WTC11 (cell line): Measurements from ENCODE around the gene RAMAC. TPM values are rescaled to one million over a fixed set of nuclear protein-coding genes. Genes with fewer than 3 reads are reported as not detected.

Source experiments
- ATAC-seq: fragments of 200-7000 bp; cut with Tn5 transposase; 2 replicates; pipeline ENCODE4 v1.10.0; 2021; ENCODE audit warnings: mild to moderate bottlenecking, moderate library complexity
- CTCF ChIA-PET: fragments of 300-600 bp; sonication (Branson Sonifier 250); formaldehyde crosslinking; loops from one replicate; lab custom pipeline; 2021; ENCODE audit warnings: antibody characterized with exemption; lab: Charles Lee
- POLR2A ChIA-PET: fragments of 350-600 bp; sonication (Branson Sonifier 250); formaldehyde crosslinking; loops from one replicate; lab custom pipeline; 2021; ENCODE audit warnings: antibody characterized with exemption; lab: Charles Lee
- DNase-seq: peaks from one replicate; pipeline ENCODE4 v3.0.0; 2021; ENCODE audit warnings: low spot score
- H3K27ac Mint-ChIP-seq: 2 replicates; pipeline ENCODE4 v1.8.0; 2021; ENCODE audit warnings: mixed read lengths
- H3K27me3 Mint-ChIP-seq: 2 replicates; pipeline ENCODE4 v1.8.0; 2021; ENCODE audit warnings: low read depth, mild to moderate bottlenecking, moderate library complexity, mixed read lengths
- H3K36me3 Mint-ChIP-seq: 2 replicates; pipeline ENCODE4 v1.8.0; 2021; ENCODE audit warnings: mixed read lengths
- H3K4me1 Mint-ChIP-seq: 2 replicates; pipeline ENCODE4 v1.8.0; 2022; ENCODE audit warnings: mixed read lengths
- H3K4me3 Mint-ChIP-seq: 2 replicates; pipeline ENCODE4 v1.8.0; 2021; ENCODE audit warnings: mild to moderate bottlenecking, moderate library complexity, mixed read lengths
- H3K9me3 Mint-ChIP-seq: 2 replicates; pipeline ENCODE4 v1.8.0; 2021; ENCODE audit warnings: mixed read lengths
- ATF1 ChIP-seq: sonication (generic); formaldehyde crosslinking; IDR thresholded peaks from 2 replicates; pipeline ENCODE4 v1.8.1; 2023; ENCODE audit warnings: mild to moderate bottlenecking, moderate library complexity, missing genetic modification reagents
- ATF6 ChIP-seq: sonication (generic); formaldehyde crosslinking; IDR thresholded peaks from 2 replicates; pipeline ENCODE4 v1.8.1; 2023; ENCODE audit warnings: mild to moderate bottlenecking, missing genetic modification reagents
- CDX4 ChIP-seq: fragments of 250-450 bp; sonication (Bioruptor Pico); IDR thresholded peaks from 2 replicates; pipeline ENCODE4 v1.9.0; 2021; ENCODE audit warnings: moderate library complexity, mild to moderate bottlenecking, inconsistent platforms, borderline replicate concordance
- ETV6 ChIP-seq: sonication (generic); formaldehyde crosslinking; IDR thresholded peaks from 2 replicates; pipeline ENCODE4 v1.8.1; 2022; ENCODE audit warnings: mild to moderate bottlenecking, missing genetic modification reagents
- FOXJ3 ChIP-seq: sonication (generic); formaldehyde crosslinking; IDR thresholded peaks from 2 replicates; pipeline ENCODE4 v1.9.0; 2021; ENCODE audit warnings: missing genetic modification reagents, mild to moderate bottlenecking, borderline replicate concordance
- FOXP1 ChIP-seq: sonication (generic); formaldehyde crosslinking; IDR thresholded peaks from 2 replicates; pipeline ENCODE4 v1.8.0; 2022; ENCODE audit warnings: missing genetic modification reagents, mild to moderate bottlenecking, moderate library complexity, borderline replicate concordance
- NR2C2 ChIP-seq: sonication (generic); formaldehyde crosslinking; IDR thresholded peaks from 2 replicates; pipeline ENCODE4 v1.8.0; 2022; ENCODE audit warnings: mild to moderate bottlenecking, missing genetic modification reagents
- NR3C1 ChIP-seq: sonication (generic); formaldehyde crosslinking; conservative IDR thresholded peaks from 2 replicates; pipeline ENCODE4 v1.8.1; 2023; ENCODE audit warnings: low read depth, mild to moderate bottlenecking, missing genetic modification reagents
- RELA ChIP-seq: sonication (generic); formaldehyde crosslinking; IDR thresholded peaks from 2 replicates; pipeline ENCODE4 v1.8.1; 2022; ENCODE audit warnings: missing genetic modification reagents, mild to moderate bottlenecking, borderline replicate concordance
- SMAD4 ChIP-seq: sonication (generic); formaldehyde crosslinking; IDR thresholded peaks from 2 replicates; pipeline ENCODE4 v1.8.0; 2022; ENCODE audit warnings: mild to moderate bottlenecking, missing genetic modification reagents
- SOX15 ChIP-seq: fragments of 250-450 bp; sonication (Bioruptor Pico); IDR thresholded peaks from 2 replicates; pipeline ENCODE4 v1.9.0; 2021; ENCODE audit warnings: mild to moderate bottlenecking
- ZNF138 ChIP-seq: sonication (generic); formaldehyde crosslinking; conservative IDR thresholded peaks from 2 replicates; pipeline ENCODE4 v1.8.1; 2022; ENCODE audit warnings: mild to moderate bottlenecking, moderate library complexity, missing genetic modification reagents
- ZNF219 ChIP-seq: sonication (generic); formaldehyde crosslinking; IDR thresholded peaks from 2 replicates; pipeline ENCODE4 v1.8.0; 2023; ENCODE audit warnings: missing genetic modification reagents, mild to moderate bottlenecking, borderline replicate concordance
- ZNF263 ChIP-seq: sonication (generic); formaldehyde crosslinking; IDR thresholded peaks from 2 replicates; pipeline ENCODE4 v1.8.1; 2022; ENCODE audit warnings: low read depth, mild to moderate bottlenecking, moderate library complexity, missing genetic modification reagents
- ZNF416 ChIP-seq: fragments of 250-450 bp; sonication (Bioruptor Pico); IDR thresholded peaks from 2 replicates; pipeline ENCODE4 v1.9.0; 2021; ENCODE audit warnings: mild to moderate bottlenecking, inconsistent platforms
- total RNA-seq: library from RNA; stranded (reverse); gene quantifications from 3 replicates; pipeline ENCODE4 v1.2.3, GENCODE V29; 2021
- TF ChIP-seq, protein P1 (sequence below): sonication (generic); formaldehyde crosslinking; IDR thresholded peaks from 2 replicates; pipeline ENCODE4 v1.8.0; 2022; ENCODE audit warnings: mild to moderate bottlenecking, missing genetic modification reagents
- TF ChIP-seq, protein P2 (sequence below): fragments of 250-450 bp; sonication (Bioruptor Pico); IDR thresholded peaks from 2 replicates; pipeline ENCODE4 v1.9.0; 2021; ENCODE audit warnings: mild to moderate bottlenecking
- TF ChIP-seq, protein P3 (sequence below): sonication (generic); formaldehyde crosslinking; IDR thresholded peaks from 2 replicates; pipeline ENCODE4 v1.8.1; 2023; ENCODE audit warnings: mild to moderate bottlenecking, missing genetic modification reagents, moderate library complexity
- TF ChIP-seq, protein P4 (sequence below): sonication (generic); formaldehyde crosslinking; IDR thresholded peaks from 2 replicates; pipeline ENCODE4 v1.8.0; 2022; ENCODE audit warnings: mild to moderate bottlenecking, missing genetic modification reagents

Gene RAMAC
- total RNA-seq, 1 experiment from 2014 or later, result 26.6 TPM

DNA sequence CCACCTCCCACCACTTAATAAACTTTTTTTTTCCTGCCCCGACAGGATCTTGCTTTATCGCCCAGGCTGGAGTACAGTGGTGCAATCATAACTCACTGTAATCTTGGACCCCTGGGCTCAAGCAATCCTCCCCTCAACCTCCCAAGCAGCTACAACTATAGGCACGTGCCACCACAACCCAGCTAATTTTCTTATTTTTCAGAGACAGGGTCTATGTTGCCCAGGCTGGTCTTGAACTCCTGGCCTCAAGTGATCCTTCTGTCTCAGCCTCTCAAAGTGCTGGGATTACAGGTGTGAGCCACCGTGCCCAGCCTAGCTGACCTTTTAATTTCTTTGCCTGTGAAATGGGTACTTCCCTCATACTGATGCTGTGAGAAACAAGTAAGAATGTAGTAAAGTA lies 29.4 kb downstream of the RAMAC start:
- Mint-ChIP-seq H3K27me3 (no peaks in the 10 kb centered on the region; the same call in 1 of the 2 replicates), H3K9me3 (peaks cover 12% of the 10 kb centered on the region), H3K36me3 (peaks cover 16% of the 10 kb centered on the region), H3K4me1 (peaks cover 25% of the 10 kb centered on the region), H3K4me3 (no peak overlapping the region), H3K27ac (no peak overlapping the region)
- DNase-seq (no peak), ATAC-seq (no peak)
- TF ChIP-seq ZNF416 (no peak), FOXP1 (no peak), ATF1 (no peak), SOX15 (CRISPR knock-in tag) (no peak), ETV6 (CRISPR knock-in tag) (no peak), ATF6 (CRISPR knock-in tag) (no peak), CDX4 (no peak), NR3C1 (no peak), RELA (no peak)
- TF ChIP-seq, protein P1, sequence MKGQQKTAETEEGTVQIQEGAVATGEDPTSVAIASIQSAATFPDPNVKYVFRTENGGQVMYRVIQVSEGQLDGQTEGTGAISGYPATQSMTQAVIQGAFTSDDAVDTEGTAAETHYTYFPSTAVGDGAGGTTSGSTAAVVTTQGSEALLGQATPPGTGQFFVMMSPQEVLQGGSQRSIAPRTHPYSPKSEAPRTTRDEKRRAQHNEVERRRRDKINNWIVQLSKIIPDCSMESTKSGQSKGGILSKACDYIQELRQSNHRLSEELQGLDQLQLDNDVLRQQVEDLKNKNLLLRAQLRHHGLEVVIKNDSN (CRISPR knock-in tag), result no peak
- TF ChIP-seq, protein P2, sequence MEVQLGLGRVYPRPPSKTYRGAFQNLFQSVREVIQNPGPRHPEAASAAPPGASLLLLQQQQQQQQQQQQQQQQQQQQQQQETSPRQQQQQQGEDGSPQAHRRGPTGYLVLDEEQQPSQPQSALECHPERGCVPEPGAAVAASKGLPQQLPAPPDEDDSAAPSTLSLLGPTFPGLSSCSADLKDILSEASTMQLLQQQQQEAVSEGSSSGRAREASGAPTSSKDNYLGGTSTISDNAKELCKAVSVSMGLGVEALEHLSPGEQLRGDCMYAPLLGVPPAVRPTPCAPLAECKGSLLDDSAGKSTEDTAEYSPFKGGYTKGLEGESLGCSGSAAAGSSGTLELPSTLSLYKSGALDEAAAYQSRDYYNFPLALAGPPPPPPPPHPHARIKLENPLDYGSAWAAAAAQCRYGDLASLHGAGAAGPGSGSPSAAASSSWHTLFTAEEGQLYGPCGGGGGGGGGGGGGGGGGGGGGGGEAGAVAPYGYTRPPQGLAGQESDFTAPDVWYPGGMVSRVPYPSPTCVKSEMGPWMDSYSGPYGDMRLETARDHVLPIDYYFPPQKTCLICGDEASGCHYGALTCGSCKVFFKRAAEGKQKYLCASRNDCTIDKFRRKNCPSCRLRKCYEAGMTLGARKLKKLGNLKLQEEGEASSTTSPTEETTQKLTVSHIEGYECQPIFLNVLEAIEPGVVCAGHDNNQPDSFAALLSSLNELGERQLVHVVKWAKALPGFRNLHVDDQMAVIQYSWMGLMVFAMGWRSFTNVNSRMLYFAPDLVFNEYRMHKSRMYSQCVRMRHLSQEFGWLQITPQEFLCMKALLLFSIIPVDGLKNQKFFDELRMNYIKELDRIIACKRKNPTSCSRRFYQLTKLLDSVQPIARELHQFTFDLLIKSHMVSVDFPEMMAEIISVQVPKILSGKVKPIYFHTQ (CRISPR knock-in tag), result no peak
- POLR2A ChIA-PET, result no interaction called here
- CTCF ChIA-PET, result no interaction called here

- POLR2A ChIA-PET, result no interaction called here
- DNase-seq (no peak), ATAC-seq (no peak)
- no peak overlapping the region for H3K27ac Mint-ChIP-seq
- no peak overlapping the region for H3K4me3 Mint-ChIP-seq
- H3K36me3 Mint-ChIP-seq, result peaks cover 18% of the 10 kb centered on the region
- peaks cover 12% of the 10 kb centered on the region for H3K9me3 Mint-ChIP-seq
- TF ChIP-seq NR2C2 (no peak), RELA (no peak), ZNF263 (CRISPR knock-in tag) (no peak), SMAD4 (CRISPR knock-in tag) (no peak), FOXJ3 (CRISPR knock-in tag) (no peak), ZNF219 (CRISPR knock-in tag) (no peak), ZNF138 (CRISPR knock-in tag) (no peak)
- TF ChIP-seq, protein P3, sequence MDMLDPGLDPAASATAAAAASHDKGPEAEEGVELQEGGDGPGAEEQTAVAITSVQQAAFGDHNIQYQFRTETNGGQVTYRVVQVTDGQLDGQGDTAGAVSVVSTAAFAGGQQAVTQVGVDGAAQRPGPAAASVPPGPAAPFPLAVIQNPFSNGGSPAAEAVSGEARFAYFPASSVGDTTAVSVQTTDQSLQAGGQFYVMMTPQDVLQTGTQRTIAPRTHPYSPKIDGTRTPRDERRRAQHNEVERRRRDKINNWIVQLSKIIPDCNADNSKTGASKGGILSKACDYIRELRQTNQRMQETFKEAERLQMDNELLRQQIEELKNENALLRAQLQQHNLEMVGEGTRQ (CRISPR knock-in tag), result no peak
- TF ChIP-seq, protein P4, sequence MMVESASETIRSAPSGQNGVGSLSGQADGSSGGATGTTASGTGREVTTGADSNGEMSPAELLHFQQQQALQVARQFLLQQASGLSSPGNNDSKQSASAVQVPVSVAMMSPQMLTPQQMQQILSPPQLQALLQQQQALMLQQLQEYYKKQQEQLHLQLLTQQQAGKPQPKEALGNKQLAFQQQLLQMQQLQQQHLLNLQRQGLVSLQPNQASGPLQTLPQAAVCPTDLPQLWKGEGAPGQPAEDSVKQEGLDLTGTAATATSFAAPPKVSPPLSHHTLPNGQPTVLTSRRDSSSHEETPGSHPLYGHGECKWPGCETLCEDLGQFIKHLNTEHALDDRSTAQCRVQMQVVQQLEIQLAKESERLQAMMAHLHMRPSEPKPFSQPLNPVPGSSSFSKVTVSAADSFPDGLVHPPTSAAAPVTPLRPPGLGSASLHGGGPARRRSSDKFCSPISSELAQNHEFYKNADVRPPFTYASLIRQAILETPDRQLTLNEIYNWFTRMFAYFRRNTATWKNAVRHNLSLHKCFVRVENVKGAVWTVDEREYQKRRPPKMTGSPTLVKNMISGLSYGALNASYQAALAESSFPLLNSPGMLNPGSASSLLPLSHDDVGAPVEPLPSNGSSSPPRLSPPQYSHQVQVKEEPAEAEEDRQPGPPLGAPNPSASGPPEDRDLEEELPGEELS (CRISPR knock-in tag), result no peak
- CTCF ChIA-PET, result no interaction called here
- H3K27me3 Mint-ChIP-seq, result no peaks in the 10 kb centered on the region; the same call in 1 of the 2 replicates
- peaks cover 18% of the 10 kb centered on the region for H3K4me1 Mint-ChIP-seq
Observed at GRCh38 chr15:83016906-83017305, 30.9 kb downstream of the RAMAC start.
